ENCODE results near the gene EXTL2.
"Not testable (repeated sequence)": the region's sequence is repeated elsewhere in the genome, so short reads cannot be mapped to it uniquely, and the experiment has no call there.

Gene EXTL2

GRCh38 chr1:100891380-100891779, 3.3 kb downstream of the EXTL2 start:
- no peak for DNase-seq
- H3K4me3 Mint-ChIP-seq, result no peak overlapping the region
- H3K36me3 Mint-ChIP-seq, result peaks cover 26% of the 10 kb centered on the region

DNA sequence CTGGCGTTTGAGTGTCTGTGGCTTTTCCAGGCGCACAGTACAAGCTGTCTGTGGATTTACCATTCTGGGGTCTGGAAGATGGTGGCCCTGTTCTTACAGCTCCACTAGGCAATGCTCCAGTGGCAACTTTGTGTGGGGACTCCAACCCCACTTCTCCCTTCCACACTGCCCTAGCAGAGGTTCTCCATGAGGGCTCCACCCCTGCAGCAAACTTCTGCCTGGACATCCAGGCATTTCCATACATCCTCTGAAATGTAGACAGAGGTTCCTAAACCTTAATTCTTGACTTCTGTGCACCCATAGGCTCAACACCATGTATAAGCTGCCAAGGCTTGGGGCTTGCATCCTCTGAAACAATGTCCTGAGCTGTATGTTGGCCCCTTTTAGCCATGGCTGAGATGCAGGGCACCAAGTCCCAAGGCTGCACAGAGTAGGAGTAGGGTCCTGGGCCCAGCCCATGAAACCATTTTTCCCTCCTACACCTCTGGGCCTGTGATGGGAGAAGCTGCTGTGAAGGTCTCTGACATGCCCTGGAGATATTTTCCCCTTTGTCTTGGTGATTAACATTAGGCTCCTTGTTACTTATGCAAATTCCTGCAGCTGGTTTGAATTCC, 4.7 kb downstream of the EXTL2 start:
- not testable (repeated sequence) for DNase-seq, H3K4me3 Mint-ChIP-seq
- peaks cover 32% of the 10 kb centered on the region for H3K9me3 Mint-ChIP-seq

More at GRCh38 chr1:100891380-100891779, 3.3 kb downstream of the EXTL2 start:
- H3K4me1 Mint-ChIP-seq, result peaks cover 23% of the 10 kb centered on the region
- no peak overlapping the region for H3K27ac Mint-ChIP-seq
- peaks cover 4% of the 10 kb centered on the region for H3K27me3 Mint-ChIP-seq
- H3K9me3 Mint-ChIP-seq, result peaks cover 32% of the 10 kb centered on the region
- CTCF ChIA-PET, result no interaction called here

GRCh38 chr1:100889007-100889406, 5.6 kb downstream of the EXTL2 start:
- CTCF ChIA-PET, DNase-seq, H3K4me3 Mint-ChIP-seq, H3K27me3 Mint-ChIP-seq, H3K27ac Mint-ChIP-seq: not testable (repeated sequence)
- peaks cover 20% of the 10 kb centered on the region for H3K36me3 Mint-ChIP-seq
- H3K9me3 Mint-ChIP-seq, result peaks cover 32% of the 10 kb centered on the region
- H3K4me1 Mint-ChIP-seq, result peaks cover 12% of the 10 kb centered on the region

More for the DNA sequence above, 4.7 kb downstream of the EXTL2 start:
- Mint-ChIP-seq H3K4me1 (peaks cover 20% of the 10 kb centered on the region), H3K36me3 (peaks cover 20% of the 10 kb centered on the region)
- CTCF ChIA-PET, H3K27me3 Mint-ChIP-seq, H3K27ac Mint-ChIP-seq: not testable (repeated sequence)

GRCh38 chr1:100883963-100884362, 10.7 kb downstream of the EXTL2 start:
- no peaks in the 10 kb centered on the region for H3K4me1 Mint-ChIP-seq
- CTCF ChIA-PET, result no interaction called here
- no peak overlapping the region for H3K27ac Mint-ChIP-seq
- no peak overlapping the region for H3K4me3 Mint-ChIP-seq
- H3K36me3 Mint-ChIP-seq, result peaks cover 3% of the 10 kb centered on the region
- DNase-seq, result no peak
- H3K9me3 Mint-ChIP-seq, result peaks cover 4% of the 10 kb centered on the region
- peaks cover 4% of the 10 kb centered on the region for H3K27me3 Mint-ChIP-seq

DNA sequence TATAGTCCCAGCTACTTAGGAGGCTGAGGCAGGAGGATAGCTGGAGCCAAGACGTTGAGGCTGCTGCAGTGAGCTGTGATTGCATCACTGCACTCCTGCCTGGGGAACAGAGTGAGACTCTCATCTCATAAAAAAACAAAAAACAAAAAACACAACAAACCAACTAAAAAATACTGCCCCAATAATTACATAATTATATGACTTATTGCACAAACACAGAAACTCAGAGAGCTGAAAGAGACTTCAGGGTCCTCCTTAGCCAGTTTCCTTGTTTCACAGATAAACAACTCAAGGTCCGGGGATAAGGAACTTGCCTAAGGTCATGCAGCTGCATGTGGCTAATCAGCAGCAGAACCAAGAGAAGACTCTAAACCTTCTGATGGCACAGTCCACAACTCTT, 11.9 kb downstream of the EXTL2 start:
- Mint-ChIP-seq H3K36me3 (no peaks in the 10 kb centered on the region), H3K27me3 (peaks cover 4% of the 10 kb centered on the region), H3K27ac (no peak overlapping the region), H3K4me3 (no peak overlapping the region), H3K9me3 (no peaks in the 10 kb centered on the region), H3K4me1 (no peaks in the 10 kb centered on the region)
- CTCF ChIA-PET, result interaction anchor here (1.2 kb wide), 1 partner anchor 406 kb away, joined by 3 read pairs; no protein-coding TSS in a partner anchor
- no peak for DNase-seq

- Mint-ChIP-seq H3K4me3 (no peak overlapping the region), H3K9me3 (no peaks in the 10 kb centered on the region), H3K36me3 (no peaks in the 10 kb centered on the region), H3K27ac (no peak overlapping the region), H3K4me1 (no peaks in the 10 kb centered on the region), H3K27me3 (peaks cover 4% of the 10 kb centered on the region)
- DNase-seq, result no peak
- CTCF ChIA-PET, result interaction anchor here (1.2 to 1.4 kb wide), 2 partner anchors 27 to 407 kb away, joined by 3 to 5 read pairs; no protein-coding TSS in a partner anchor
Observed at GRCh38 chr1:100881687-100882086, 13.0 kb downstream of the EXTL2 start.

GRCh38 chr1:100879422-100879821, 15.2 kb downstream of the EXTL2 start:
- Mint-ChIP-seq H3K27me3 (peaks cover 4% of the 10 kb centered on the region), H3K27ac (no peak overlapping the region), H3K4me1 (no peaks in the 10 kb centered on the region), H3K4me3 (no peak overlapping the region), H3K36me3 (no peaks in the 10 kb centered on the region), H3K9me3 (no peaks in the 10 kb centered on the region)
- no peak for DNase-seq
- CTCF ChIA-PET, result interaction anchor here (1.6 kb wide), 1 partner anchor 11 kb away, joined by 6 read pairs; no protein-coding TSS in a partner anchor

DNA sequence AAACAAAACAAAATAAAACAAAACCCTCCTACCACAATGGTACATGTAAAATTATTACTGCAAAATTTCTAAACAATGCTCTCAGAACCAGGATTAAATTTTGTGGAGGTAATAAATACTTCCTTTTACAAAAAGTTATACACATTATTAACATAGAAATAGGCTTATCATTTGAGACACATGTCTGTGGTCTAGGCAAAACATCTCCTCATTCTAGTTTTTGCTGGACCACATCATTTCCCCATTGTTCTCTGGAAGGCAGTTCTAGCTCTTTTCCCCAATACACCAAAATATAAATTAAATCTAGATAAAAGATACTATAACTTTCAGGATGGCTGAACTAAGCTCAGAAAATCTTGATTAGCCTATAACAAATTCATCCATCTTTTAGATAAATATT, 18.4 kb downstream of the EXTL2 start:
- H3K9me3 Mint-ChIP-seq, result no peaks in the 10 kb centered on the region
- no peaks in the 10 kb centered on the region for H3K4me1 Mint-ChIP-seq
- H3K27me3 Mint-ChIP-seq, result no peaks in the 10 kb centered on the region
- no peak overlapping the region for H3K27ac Mint-ChIP-seq
- CTCF ChIA-PET, result interaction anchor here (2.2 kb wide), 1 partner anchor 416 kb away, joined by 7 read pairs; no protein-coding TSS in a partner anchor
- no peak for DNase-seq
- H3K36me3 Mint-ChIP-seq, result no peaks in the 10 kb centered on the region
- H3K4me3 Mint-ChIP-seq, result no peak overlapping the region

DNA sequence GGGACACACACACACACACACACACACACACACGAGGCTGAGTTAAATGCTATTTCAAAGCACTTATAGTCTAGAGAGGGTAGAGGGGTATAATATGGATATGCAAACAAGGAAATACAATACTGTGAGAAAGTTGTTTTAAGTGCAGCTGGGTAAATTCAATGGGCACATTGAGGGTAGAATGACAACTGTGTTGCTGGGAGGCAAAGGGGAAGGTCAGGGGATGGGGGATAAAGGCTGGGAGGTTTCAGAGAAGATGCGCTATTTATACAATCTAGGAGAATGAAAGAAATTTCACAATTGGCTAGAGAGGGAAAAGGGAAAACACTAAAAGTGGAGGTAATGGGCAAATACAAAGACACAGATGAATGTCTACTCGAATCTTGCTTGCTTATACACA, 19.4 kb downstream of the EXTL2 start:
- Mint-ChIP-seq H3K4me3 (no peak overlapping the region), H3K27ac (no peak overlapping the region), H3K27me3 (no peaks in the 10 kb centered on the region), H3K4me1 (no peaks in the 10 kb centered on the region), H3K9me3 (no peaks in the 10 kb centered on the region), H3K36me3 (no peaks in the 10 kb centered on the region)
- no peak for DNase-seq
- CTCF ChIA-PET, result interaction anchor here (2.2 kb wide), 1 partner anchor 415 kb away, joined by 7 read pairs; no protein-coding TSS in a partner anchor

- DNase-seq, result no peak
- CTCF ChIA-PET, result interaction anchor here (2.2 kb wide), 1 partner anchor 414 kb away, joined by 7 read pairs; no protein-coding TSS in a partner anchor
- H3K4me3 Mint-ChIP-seq, result no peak overlapping the region
- no peaks in the 10 kb centered on the region for H3K9me3 Mint-ChIP-seq
- no peaks in the 10 kb centered on the region for H3K4me1 Mint-ChIP-seq
- H3K27me3 Mint-ChIP-seq, result no peaks in the 10 kb centered on the region
- no peak overlapping the region for H3K27ac Mint-ChIP-seq
- H3K36me3 Mint-ChIP-seq, result no peaks in the 10 kb centered on the region
Observed at GRCh38 chr1:100874433-100874832, 20.2 kb downstream of the EXTL2 start.

- CTCF ChIA-PET, result interaction anchor here (0.8 to 6.1 kb wide), 5 partner anchors 17 to 1064 kb away, joined by 3 to 40 read pairs (median 4); no protein-coding TSS in a partner anchor
Observed at GRCh38 chr1:100869996-100870395, 24.6 kb downstream of the EXTL2 start.

GRCh38 chr1:100868364-100868995, 26.2 kb downstream of the EXTL2 start:
- CTCF ChIA-PET, result interaction anchor here (0.6 to 6.1 kb wide), 34 partner anchors 9 to 1061 kb away, joined by 3 to 40 read pairs (median 4); partner anchors contain the start of gene GPR88
- DNase-seq, result no peak
- H3K36me3 Mint-ChIP-seq, result no peaks in the 10 kb centered on the region
- H3K9me3 Mint-ChIP-seq, result no peaks in the 10 kb centered on the region
- H3K4me1 Mint-ChIP-seq, result no peaks in the 10 kb centered on the region
- no peaks in the 10 kb centered on the region for H3K27me3 Mint-ChIP-seq
- H3K27ac Mint-ChIP-seq, result no peak overlapping the region
- H3K4me3 Mint-ChIP-seq, result no peak overlapping the region

More at GRCh38 chr1:100869996-100870395, 24.6 kb downstream of the EXTL2 start:
- no peak for DNase-seq
- H3K27me3 Mint-ChIP-seq, result no peaks in the 10 kb centered on the region
- no peaks in the 10 kb centered on the region for H3K36me3 Mint-ChIP-seq
- H3K4me1 Mint-ChIP-seq, result no peaks in the 10 kb centered on the region
- no peak overlapping the region for H3K4me3 Mint-ChIP-seq
- H3K27ac Mint-ChIP-seq, result no peak overlapping the region
- H3K9me3 Mint-ChIP-seq, result no peaks in the 10 kb centered on the region

DNA sequence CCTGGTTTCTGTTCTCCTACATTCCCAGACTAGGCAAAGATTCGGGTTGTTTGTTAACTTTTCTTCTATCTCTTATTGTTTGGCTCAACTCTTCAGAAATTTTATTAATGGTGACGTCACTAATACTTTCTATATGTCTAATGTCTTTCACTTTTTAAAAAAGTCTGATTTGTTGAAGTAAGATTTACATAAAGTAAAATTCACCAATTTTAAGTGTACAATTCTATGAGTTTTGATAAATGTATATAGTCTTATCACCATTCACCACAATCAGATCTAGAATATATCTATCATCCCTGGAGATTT, 27.8 kb downstream of the EXTL2 start:
- no peak overlapping the region for H3K27ac Mint-ChIP-seq
- DNase-seq, result no peak
- no peaks in the 10 kb centered on the region for H3K9me3 Mint-ChIP-seq
- no peak overlapping the region for H3K4me3 Mint-ChIP-seq
- no peaks in the 10 kb centered on the region for H3K4me1 Mint-ChIP-seq
- no peaks in the 10 kb centered on the region for H3K27me3 Mint-ChIP-seq
- no peaks in the 10 kb centered on the region for H3K36me3 Mint-ChIP-seq
- CTCF ChIA-PET, result interaction anchor here (0.9 to 6.1 kb wide), 7 partner anchors 14 to 1057 kb away, joined by 3 to 40 read pairs (median 12); no protein-coding TSS in a partner anchor

GRCh38 chr1:100866041-100866900, 28.4 kb downstream of the EXTL2 start:
- no peaks in the 10 kb centered on the region for H3K9me3 Mint-ChIP-seq
- DNase-seq, result no peak
- H3K27me3 Mint-ChIP-seq, result no peaks in the 10 kb centered on the region
- CTCF ChIA-PET, result interaction anchor here (1.1 to 6.1 kb wide), 4 partner anchors 323 to 1056 kb away, joined by 5 to 40 read pairs (median 25); no protein-coding TSS in a partner anchor
- no peak overlapping the region for H3K27ac Mint-ChIP-seq
- H3K36me3 Mint-ChIP-seq, result no peaks in the 10 kb centered on the region
- H3K4me3 Mint-ChIP-seq, result no peak overlapping the region
- H3K4me1 Mint-ChIP-seq, result no peaks in the 10 kb centered on the region
